Measurements from ENCODE around the gene ELOVL3.

DNA sequence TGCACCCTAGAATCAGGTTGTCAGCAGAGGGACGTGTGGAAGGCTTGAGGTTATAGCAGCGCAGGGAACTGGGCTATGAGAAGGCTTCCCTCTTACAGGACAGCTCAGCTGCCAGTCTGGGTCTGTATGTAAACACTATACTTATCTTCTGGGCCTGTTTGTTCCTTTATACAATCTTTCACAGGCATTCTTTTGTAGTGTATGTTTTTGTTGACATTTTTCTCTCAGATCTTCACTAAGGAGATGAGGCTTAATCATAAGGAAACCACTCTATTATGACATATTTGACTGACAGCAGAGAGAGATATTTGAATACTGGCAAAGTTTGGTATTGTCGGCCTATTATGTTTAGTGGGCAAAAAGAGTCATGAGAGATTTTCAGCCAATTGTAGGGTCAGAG is 20.2 kb downstream of the ELOVL3 start:
- TF ChIP-seq, protein P1, sequence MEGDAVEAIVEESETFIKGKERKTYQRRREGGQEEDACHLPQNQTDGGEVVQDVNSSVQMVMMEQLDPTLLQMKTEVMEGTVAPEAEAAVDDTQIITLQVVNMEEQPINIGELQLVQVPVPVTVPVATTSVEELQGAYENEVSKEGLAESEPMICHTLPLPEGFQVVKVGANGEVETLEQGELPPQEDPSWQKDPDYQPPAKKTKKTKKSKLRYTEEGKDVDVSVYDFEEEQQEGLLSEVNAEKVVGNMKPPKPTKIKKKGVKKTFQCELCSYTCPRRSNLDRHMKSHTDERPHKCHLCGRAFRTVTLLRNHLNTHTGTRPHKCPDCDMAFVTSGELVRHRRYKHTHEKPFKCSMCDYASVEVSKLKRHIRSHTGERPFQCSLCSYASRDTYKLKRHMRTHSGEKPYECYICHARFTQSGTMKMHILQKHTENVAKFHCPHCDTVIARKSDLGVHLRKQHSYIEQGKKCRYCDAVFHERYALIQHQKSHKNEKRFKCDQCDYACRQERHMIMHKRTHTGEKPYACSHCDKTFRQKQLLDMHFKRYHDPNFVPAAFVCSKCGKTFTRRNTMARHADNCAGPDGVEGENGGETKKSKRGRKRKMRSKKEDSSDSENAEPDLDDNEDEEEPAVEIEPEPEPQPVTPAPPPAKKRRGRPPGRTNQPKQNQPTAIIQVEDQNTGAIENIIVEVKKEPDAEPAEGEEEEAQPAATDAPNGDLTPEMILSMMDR (optimal IDR thresholded peaks at IDR 0.05 in 1 of 3, IDR thresholded peaks at IDR 0.05 in 1 of 3, conservative IDR thresholded peaks at IDR 0.05 in 1 of 3; ENCODE audit: extremely low read depth in 1 of 3, insufficient read depth in 2 of 3, low read length in 3 of 3), result no peak
- TF ChIP-seq EZH2 (IDR thresholded peaks at IDR 0.05; ENCODE audit: low read length), result no peak

Data from keratinocyte (primary cell).